Astrocyte (in vitro differentiated cells and primary cell): ENCODE measurements around the gene LRRFIP1. TPM values are rescaled to one million over a fixed set of nuclear protein-coding genes. Genes with fewer than 3 reads are reported as not detected.
"Not testable (repeated sequence)": the region's sequence is repeated elsewhere in the genome, so short reads cannot be mapped to it uniquely, and the experiment has no call there.

Experiments
- DNase-seq: peaks from one replicate; pipeline ENCODE4 v3.0.0-alpha.2; 2010; ENCODE audit warnings: low read depth
- FAIRE-seq: peaks from 2 replicates; lab custom pipeline; 2011; peaks lifted over from hg19 to GRCh38; lab: Jason Lieb, UNC
- H2AFZ ChIP-seq: 2 replicates; pipeline ENCODE4 v1.6.0; 2012; ENCODE audit warnings: low read depth, low read length, inconsistent platforms
- H3K27ac ChIP-seq: 2 replicates; pipeline ENCODE4 v1.5.1; 2011; ENCODE audit warnings: low read depth, low read length, inconsistent platforms
- H3K27me3 ChIP-seq: 2 replicates; pipeline ENCODE4 v1.6.0; 2011; ENCODE audit warnings: low read length, inconsistent platforms; ENCODE audit not compliant: insufficient read depth
- H3K36me3 ChIP-seq: 2 replicates; pipeline ENCODE4 v1.5.1; 2011; ENCODE audit warnings: low read length, inconsistent platforms; ENCODE audit not compliant: insufficient read depth
- H3K4me1 ChIP-seq: 2 replicates; pipeline ENCODE4 v1.5.1; 2011; ENCODE audit warnings: low read length, inconsistent platforms; ENCODE audit not compliant: insufficient read depth
- H3K4me2 ChIP-seq: 2 replicates; pipeline ENCODE4 v1.6.0; 2012; ENCODE audit warnings: low read length, inconsistent platforms
- H3K4me3 ChIP-seq: 2 replicates; pipeline ENCODE4 v1.5.1; 2011; ENCODE audit warnings: low read depth, mild to moderate bottlenecking, low read length, inconsistent platforms; ENCODE audit not compliant: insufficient read depth
- H3K79me2 ChIP-seq: 2 replicates; pipeline ENCODE4 v1.6.0; 2012; ENCODE audit warnings: mild to moderate bottlenecking, low read length, inconsistent platforms; ENCODE audit not compliant: insufficient read depth
- H3K9ac ChIP-seq: 2 replicates; pipeline ENCODE4 v1.6.0; 2012; ENCODE audit warnings: mild to moderate bottlenecking, low read length, inconsistent platforms
- H3K9me3 ChIP-seq: 2 replicates; pipeline ENCODE4 v1.5.1; 2012; ENCODE audit warnings: low read depth, mild to moderate bottlenecking, low read length, inconsistent platforms; ENCODE audit not compliant: insufficient read depth
- H4K20me1 ChIP-seq: 2 replicates; pipeline ENCODE4 v1.6.0; 2012; ENCODE audit warnings: low read length, inconsistent platforms; ENCODE audit not compliant: insufficient read depth
- H3K27ac Mint-ChIP-seq: one replicate; pipeline ENCODE4 v1.8.0; 2021; ENCODE audit warnings: mild to moderate bottlenecking, mixed read lengths; ENCODE audit not compliant: unreplicated experiment
- H3K27me3 Mint-ChIP-seq: one replicate; pipeline ENCODE4 v1.8.0; 2021; ENCODE audit warnings: low read depth, mixed read lengths; ENCODE audit not compliant: unreplicated experiment
- H3K36me3 Mint-ChIP-seq: one replicate; pipeline ENCODE4 v1.8.0; 2021; ENCODE audit warnings: low read depth, mixed read lengths; ENCODE audit not compliant: unreplicated experiment
- H3K4me1 Mint-ChIP-seq: one replicate; pipeline ENCODE4 v1.8.0; 2021; ENCODE audit warnings: low read depth, mixed read lengths; ENCODE audit not compliant: unreplicated experiment
- H3K4me3 Mint-ChIP-seq: one replicate; pipeline ENCODE4 v1.8.0; 2021; ENCODE audit warnings: mild to moderate bottlenecking, moderate library complexity, mixed read lengths; ENCODE audit not compliant: unreplicated experiment
- H3K9me3 Mint-ChIP-seq: one replicate; pipeline ENCODE4 v1.8.0; 2021; ENCODE audit warnings: mild to moderate bottlenecking, mixed read lengths; ENCODE audit not compliant: unreplicated experiment
- CTCF ChIP-seq: IDR thresholded peaks from 2 replicates; pipeline ENCODE4 v1.5.1; 2011; ENCODE audit warnings: low read depth, mild to moderate bottlenecking, inconsistent platforms, low read length, moderate library complexity; ENCODE audit not compliant: insufficient read depth
- EZH2 ChIP-seq: IDR thresholded peaks from 2 replicates; pipeline ENCODE4 v1.6.1; 2012; ENCODE audit warnings: mild to moderate bottlenecking, low read length, inconsistent platforms; ENCODE audit not compliant: insufficient read depth
- total RNA-seq: library from RNA; stranded (reverse); gene quantifications from 2 replicates; pipeline ENCODE4 v1.2.1, GENCODE V29; 2021

LRRFIP1 gene
- total RNA-seq, 1 donor from 2014 or later, result 83.3 TPM

DNA sequence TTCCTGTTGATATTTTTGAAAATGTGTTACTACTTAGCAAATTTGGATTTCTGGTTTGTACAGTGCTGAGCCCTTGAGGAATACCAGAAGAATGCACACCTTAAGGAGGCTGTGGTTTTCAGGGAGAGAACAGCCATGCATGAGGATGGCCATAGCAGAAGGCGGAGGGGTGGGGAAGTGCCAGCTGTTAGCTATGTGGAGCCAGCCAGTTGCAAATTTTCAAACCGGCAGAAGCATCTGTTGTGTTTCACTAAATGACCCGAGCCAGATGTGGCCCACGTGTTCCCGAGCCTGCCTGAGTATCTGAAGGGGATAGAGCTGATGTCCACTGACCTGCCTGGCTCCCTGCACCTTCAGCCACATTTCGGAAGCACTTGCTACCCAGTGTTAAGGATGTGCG lies 154.8 kb downstream of the LRRFIP1 start:
- H3K9me3 Mint-ChIP-seq, result peaks cover 13% of the 10 kb centered on the region
- Histone ChIP-seq H3K36me3 (peaks cover 32% of the 10 kb centered on the region), H3K27ac (no peak overlapping the region), H3K4me3 (no peak overlapping the region), H3K9me3 (peaks cover 10% of the 10 kb centered on the region), H3K27me3 (no peaks in the 10 kb centered on the region), H2AFZ (no peak overlapping the region), H3K9ac (no peak overlapping the region), H3K4me1 (no peaks in the 10 kb centered on the region), H3K79me2 (peaks cover under 1% of the 10 kb centered on the region), H4K20me1 (peaks cover 7% of the 10 kb centered on the region), H3K4me2 (no peak overlapping the region)
- no peak for TF ChIP-seq EZH2
- no peak for TF ChIP-seq CTCF
- peaks cover 48% of the 10 kb centered on the region for H3K36me3 Mint-ChIP-seq
- FAIRE-seq, result no peak
- no peak overlapping the region for H3K4me3 Mint-ChIP-seq
- no peaks in the 10 kb centered on the region for H3K27me3 Mint-ChIP-seq
- no peak overlapping the region for H3K27ac Mint-ChIP-seq
- no peak for DNase-seq
- H3K4me1 Mint-ChIP-seq, result peaks cover 2% of the 10 kb centered on the region

GRCh38 chr2:237783678-237784077 lies 156.3 kb downstream of the LRRFIP1 start:
- not testable (repeated sequence) for H3K4me1 Mint-ChIP-seq, H3K27me3 ChIP-seq, H3K27me3 Mint-ChIP-seq, H3K79me2 ChIP-seq, H2AFZ ChIP-seq, FAIRE-seq, H3K4me2 ChIP-seq, H3K27ac ChIP-seq, H3K4me3 ChIP-seq, DNase-seq, H3K9ac ChIP-seq, H3K4me1 ChIP-seq, H3K4me3 Mint-ChIP-seq, H4K20me1 ChIP-seq, H3K27ac Mint-ChIP-seq
- Mint-ChIP-seq H3K9me3 (peaks cover 19% of the 10 kb centered on the region), H3K36me3 (peaks cover 47% of the 10 kb centered on the region)
- peaks cover 12% of the 10 kb centered on the region for H3K9me3 ChIP-seq
- peaks cover 30% of the 10 kb centered on the region for H3K36me3 ChIP-seq

GRCh38 chr2:237786936-237787335 lies 159.5 kb downstream of the LRRFIP1 start:
- Histone ChIP-seq H3K9me3 (peaks cover 12% of the 10 kb centered on the region), H3K79me2 (no peaks in the 10 kb centered on the region), H3K36me3 (peaks cover 5% of the 10 kb centered on the region), H3K9ac (no peak overlapping the region), H3K27ac (no peak overlapping the region), H3K4me1 (no peaks in the 10 kb centered on the region), H3K4me3 (no peak overlapping the region), H3K27me3 (no peaks in the 10 kb centered on the region), H4K20me1 (no peaks in the 10 kb centered on the region), H3K4me2 (no peak overlapping the region), H2AFZ (no peak overlapping the region)
- TF ChIP-seq EZH2 (no peak), CTCF (no peak)
- no peak overlapping the region for H3K27ac Mint-ChIP-seq
- no peak for DNase-seq
- peaks cover 19% of the 10 kb centered on the region for H3K9me3 Mint-ChIP-seq
- peaks cover 2% of the 10 kb centered on the region for H3K4me1 Mint-ChIP-seq
- no peaks in the 10 kb centered on the region for H3K27me3 Mint-ChIP-seq
- no peak overlapping the region for H3K4me3 Mint-ChIP-seq
- no peak for FAIRE-seq
- H3K36me3 Mint-ChIP-seq, result peaks cover 25% of the 10 kb centered on the region
